ENCODE data around the gene SOAT2. TPM values are rescaled to one million over a fixed set of nuclear protein-coding genes. Genes with fewer than 3 reads are reported as not detected.

SOAT2 gene
- polyA plus RNA-seq, 1 donor (not counting 4 experiments of a cell fraction or from before 2014, with no cell fraction given), result not detected

- Histone ChIP-seq H3K9me3 (ENCODE audit: control insufficient read depth, low read depth, low read length) (no peaks in the 10 kb centered on the region), H3K27me3 (ENCODE audit: control insufficient read depth, extremely low read depth, insufficient read depth, low read length) (no peaks in the 10 kb centered on the region), H3K4me1 (ENCODE audit: control insufficient read depth, extremely low read depth, insufficient read depth, low read length) (peaks cover 8% of the 10 kb centered on the region), H4K20me1 (ENCODE audit: control insufficient read depth, extremely low read depth, insufficient read depth, low read length) (no peaks in the 10 kb centered on the region), H3K9me1 (ENCODE audit: control insufficient read depth, extremely low read depth, insufficient read depth, low read length) (no peaks in the 10 kb centered on the region), H3K27ac (ENCODE audit: control insufficient read depth, insufficient read depth, low read length) (no peak overlapping the region), H2AFZ (ENCODE audit: control insufficient read depth, low read length) (no peak overlapping the region), H3K36me3 (ENCODE audit: control insufficient read depth in 2 of 2, extremely low read depth in 1 of 2, insufficient read depth in 2 of 2, low read length in 2 of 2) (no peaks in the 10 kb centered on the region), H3K4me2 (ENCODE audit: control insufficient read depth, extremely low read depth, insufficient read depth, low read depth, low read length) (no peak overlapping the region), H3K79me2 (ENCODE audit: control insufficient read depth, insufficient read depth, low read length) (no peaks in the 10 kb centered on the region), H3K4me3 (ENCODE audit: control insufficient read depth in 2 of 3, extremely low read depth in 1 of 3, insufficient read depth in 2 of 3, low read depth in 1 of 3, low read length in 3 of 3) (no peak overlapping the region), H3K9ac (ENCODE audit: control insufficient read depth, extremely low read depth, insufficient read depth, low read length) (no peak overlapping the region)
- DNase-seq (ENCODE audit: low read depth, low spot score), result no peak
- dilution Hi-C loops (cut with MboI; ENCODE audit: extremely low pct_ligation_motif_present, low sequenced_read_pairs), result no loop called here
- no peak for FAIRE-seq
- TF ChIP-seq CTCF (optimal IDR thresholded peaks at IDR 0.05 in 1 of 3, IDR thresholded peaks at IDR 0.05 in 1 of 3, conservative IDR thresholded peaks at IDR 0.05 in 1 of 3; ENCODE audit: extremely low read depth in 1 of 3, insufficient read depth in 2 of 3, low read length in 3 of 3) (no peak), EZH2 (IDR thresholded peaks at IDR 0.05; ENCODE audit: low read length) (no peak)
These were observed 11.5 kb upstream of the SOAT2 start for GRCh38 chr12:53091756-53092155.

GRCh38 chr12:53093777-53094393 lies 9.4 kb upstream of the SOAT2 start:
- no peaks in the 10 kb centered on the region for H3K9me3 ChIP-seq (ENCODE audit: control insufficient read depth, low read depth, low read length)
- FAIRE-seq, result no peak
- no peak for DNase-seq (ENCODE audit: low read depth, low spot score)
- H3K36me3 ChIP-seq (ENCODE audit: control insufficient read depth in 2 of 2, extremely low read depth in 1 of 2, insufficient read depth in 2 of 2, low read length in 2 of 2), result no peaks in the 10 kb centered on the region
- no peak overlapping the region for H3K4me2 ChIP-seq (ENCODE audit: control insufficient read depth, extremely low read depth, insufficient read depth, low read depth, low read length)
- dilution Hi-C loops (cut with MboI; ENCODE audit: extremely low pct_ligation_motif_present, low sequenced_read_pairs), result no loop called here
- TF ChIP-seq EZH2 (IDR thresholded peaks at IDR 0.05; ENCODE audit: low read length), result no peak
- no peak for TF ChIP-seq CTCF (optimal IDR thresholded peaks at IDR 0.05 in 1 of 3, IDR thresholded peaks at IDR 0.05 in 1 of 3, conservative IDR thresholded peaks at IDR 0.05 in 1 of 3; ENCODE audit: extremely low read depth in 1 of 3, insufficient read depth in 2 of 3, low read length in 3 of 3)
- no peak overlapping the region for H2AFZ ChIP-seq (ENCODE audit: control insufficient read depth, low read length)
- no peaks in the 10 kb centered on the region for H3K27me3 ChIP-seq (ENCODE audit: control insufficient read depth, extremely low read depth, insufficient read depth, low read length)
- no peaks in the 10 kb centered on the region for H4K20me1 ChIP-seq (ENCODE audit: control insufficient read depth, extremely low read depth, insufficient read depth, low read length)
- no peaks in the 10 kb centered on the region for H3K79me2 ChIP-seq (ENCODE audit: control insufficient read depth, insufficient read depth, low read length)
- no peak overlapping the region for H3K9ac ChIP-seq (ENCODE audit: control insufficient read depth, extremely low read depth, insufficient read depth, low read length)
- H3K4me3 ChIP-seq (ENCODE audit: control insufficient read depth in 2 of 3, extremely low read depth in 1 of 3, insufficient read depth in 2 of 3, low read depth in 1 of 3, low read length in 3 of 3), result no peak overlapping the region
- H3K4me1 ChIP-seq (ENCODE audit: control insufficient read depth, extremely low read depth, insufficient read depth, low read length), result peaks cover 27% of the 10 kb centered on the region
- H3K27ac ChIP-seq (ENCODE audit: control insufficient read depth, insufficient read depth, low read length), result no peak overlapping the region
- no peaks in the 10 kb centered on the region for H3K9me1 ChIP-seq (ENCODE audit: control insufficient read depth, extremely low read depth, insufficient read depth, low read length)

Measured in keratinocyte (primary cell).